ENCODE results near the gene PRPF8. TPM values are rescaled to one million over a fixed set of nuclear protein-coding genes. Genes with fewer than 3 reads are reported as not detected.

Gene PRPF8
- total RNA-seq, 6 experiments from 2014 or later = 224 to 285 (median 248) TPM

DNA sequence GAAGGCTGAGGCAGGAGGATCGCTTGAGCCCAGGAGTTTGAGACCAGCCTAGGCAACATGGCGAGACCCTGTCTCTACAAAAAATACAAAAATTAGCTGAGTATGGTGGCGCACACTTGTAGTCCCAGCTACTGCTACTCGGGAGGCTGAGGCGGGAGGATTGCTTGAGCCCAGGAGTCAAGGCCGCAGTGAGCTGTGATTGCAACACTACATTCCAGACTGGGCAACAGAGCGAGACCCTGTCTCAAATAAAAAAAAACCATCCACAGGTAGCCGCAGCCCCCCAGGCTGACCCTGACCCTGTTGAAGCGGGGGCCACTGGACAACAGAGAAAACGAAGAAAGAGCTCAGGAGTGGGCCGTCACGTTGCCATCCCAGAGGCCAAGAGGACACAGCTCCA lies 60.0 kb downstream of the PRPF8 start:
- Mint-ChIP-seq H3K4me1 (ENCODE audit: low read depth) (peaks cover 19% of the 10 kb centered on the region), H3K4me3 (no peak overlapping the region), H3K27ac (no peak overlapping the region), H3K36me3 (ENCODE audit: low read depth) (no peaks in the 10 kb centered on the region), H3K27me3 (ENCODE audit: insufficient read depth) (peaks cover 21% of the 10 kb centered on the region), H3K9me3 (no peaks in the 10 kb centered on the region)
- TF ChIP-seq, protein P1, sequence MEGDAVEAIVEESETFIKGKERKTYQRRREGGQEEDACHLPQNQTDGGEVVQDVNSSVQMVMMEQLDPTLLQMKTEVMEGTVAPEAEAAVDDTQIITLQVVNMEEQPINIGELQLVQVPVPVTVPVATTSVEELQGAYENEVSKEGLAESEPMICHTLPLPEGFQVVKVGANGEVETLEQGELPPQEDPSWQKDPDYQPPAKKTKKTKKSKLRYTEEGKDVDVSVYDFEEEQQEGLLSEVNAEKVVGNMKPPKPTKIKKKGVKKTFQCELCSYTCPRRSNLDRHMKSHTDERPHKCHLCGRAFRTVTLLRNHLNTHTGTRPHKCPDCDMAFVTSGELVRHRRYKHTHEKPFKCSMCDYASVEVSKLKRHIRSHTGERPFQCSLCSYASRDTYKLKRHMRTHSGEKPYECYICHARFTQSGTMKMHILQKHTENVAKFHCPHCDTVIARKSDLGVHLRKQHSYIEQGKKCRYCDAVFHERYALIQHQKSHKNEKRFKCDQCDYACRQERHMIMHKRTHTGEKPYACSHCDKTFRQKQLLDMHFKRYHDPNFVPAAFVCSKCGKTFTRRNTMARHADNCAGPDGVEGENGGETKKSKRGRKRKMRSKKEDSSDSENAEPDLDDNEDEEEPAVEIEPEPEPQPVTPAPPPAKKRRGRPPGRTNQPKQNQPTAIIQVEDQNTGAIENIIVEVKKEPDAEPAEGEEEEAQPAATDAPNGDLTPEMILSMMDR (IDR thresholded peaks at IDR 0.05) = no peak
- no peak for DNase-seq

- Mint-ChIP-seq H3K27me3 (ENCODE audit: insufficient read depth) (peaks cover 21% of the 10 kb centered on the region), H3K4me3 (no peak overlapping the region), H3K9me3 (no peaks in the 10 kb centered on the region), H3K4me1 (ENCODE audit: low read depth) (peaks cover 21% of the 10 kb centered on the region), H3K27ac (no peak overlapping the region), H3K36me3 (ENCODE audit: low read depth) (no peaks in the 10 kb centered on the region)
- no peak for DNase-seq
- TF ChIP-seq, protein P1 (IDR thresholded peaks at IDR 0.05) = no peak
Observed at GRCh38 chr17:1623057-1623630, 61.5 kb downstream of the PRPF8 start.

DNA sequence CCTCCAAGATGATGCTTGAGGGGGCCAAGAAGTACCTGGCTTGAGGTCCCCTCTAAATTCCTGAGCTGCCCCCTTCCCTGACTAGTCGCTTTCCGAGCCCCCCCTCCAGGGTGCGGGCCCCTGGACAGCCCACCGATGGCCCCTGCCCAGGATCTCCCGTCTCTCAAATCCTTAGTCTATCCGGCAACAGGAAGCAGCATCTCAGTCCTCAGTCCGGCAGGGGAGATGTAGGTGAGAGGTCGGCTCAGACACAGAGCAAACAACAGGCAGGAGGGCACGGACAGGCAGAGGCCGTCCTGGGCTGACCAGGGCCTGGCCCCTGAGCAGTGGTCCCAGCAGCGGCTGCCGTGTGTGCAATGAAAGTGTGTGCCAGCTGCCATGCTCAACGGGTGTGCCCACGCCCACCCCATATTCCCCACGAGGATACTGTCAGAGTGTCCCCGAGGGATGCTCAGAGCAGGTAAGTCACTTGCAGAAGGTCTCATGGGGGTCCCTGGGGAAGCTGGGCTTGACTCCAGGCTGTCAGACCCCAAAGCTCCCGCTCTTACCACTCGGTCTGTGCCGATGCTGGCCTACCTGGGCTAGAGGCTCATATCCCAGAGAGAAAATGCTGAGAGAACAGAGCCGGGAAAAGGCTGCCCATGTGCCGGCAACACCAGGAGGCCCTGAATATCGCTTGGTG lies 63.3 kb downstream of the PRPF8 start:
- Mint-ChIP-seq H3K27me3 (ENCODE audit: insufficient read depth) (peaks cover 13% of the 10 kb centered on the region), H3K27ac (no peak overlapping the region), H3K9me3 (no peaks in the 10 kb centered on the region), H3K4me1 (ENCODE audit: low read depth) (peaks cover 19% of the 10 kb centered on the region), H3K36me3 (ENCODE audit: low read depth) (no peaks in the 10 kb centered on the region), H3K4me3 (no peak overlapping the region)
- TF ChIP-seq, protein P1 (IDR thresholded peaks at IDR 0.05) = no peak
- DNase-seq = no peak

- TF ChIP-seq, protein P1 (IDR thresholded peaks at IDR 0.05) = no peak
- H3K9me3 Mint-ChIP-seq = no peaks in the 10 kb centered on the region
- peaks cover 10% of the 10 kb centered on the region; the same call in 1 of the 2 replicates for H3K4me1 Mint-ChIP-seq (ENCODE audit: low read depth)
- peaks cover 9% of the 10 kb centered on the region for H3K27me3 Mint-ChIP-seq (ENCODE audit: insufficient read depth)
- no peaks in the 10 kb centered on the region for H3K36me3 Mint-ChIP-seq (ENCODE audit: low read depth)
- DNase-seq = no peak
- no peak overlapping the region for H3K27ac Mint-ChIP-seq
- no peak overlapping the region for H3K4me3 Mint-ChIP-seq
Observed at GRCh38 chr17:1620486-1620885, 64.2 kb downstream of the PRPF8 start.

DNA sequence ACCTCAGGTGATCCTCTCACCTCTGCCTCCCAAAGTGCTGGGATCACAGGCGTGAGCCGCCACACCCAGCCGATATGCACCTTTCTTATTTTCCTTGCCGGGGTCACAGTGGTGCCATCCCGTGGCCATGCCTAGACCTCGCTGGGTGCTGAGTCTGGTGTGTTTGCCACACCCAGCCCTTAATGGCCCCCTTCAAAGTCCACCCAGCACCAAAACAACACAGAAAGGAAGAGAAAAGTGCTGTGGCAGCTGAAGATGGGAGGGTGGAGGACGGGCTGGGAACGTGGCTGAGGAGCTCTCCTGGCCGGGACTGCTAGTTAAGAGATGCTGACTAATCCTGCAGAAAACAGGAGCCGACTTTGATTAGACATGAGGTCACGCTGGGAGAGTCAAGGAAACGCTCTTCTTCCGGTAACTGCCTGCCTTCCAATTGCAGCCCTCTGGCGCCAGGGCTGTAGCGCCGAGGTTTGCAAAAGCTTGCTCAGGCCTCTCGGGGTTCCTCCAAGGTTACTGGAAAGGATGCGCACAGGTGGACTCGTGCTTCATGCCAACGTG lies 67.0 kb downstream of the PRPF8 start:
- peaks cover 4% of the 10 kb centered on the region for H3K27me3 Mint-ChIP-seq (ENCODE audit: insufficient read depth)
- H3K4me1 Mint-ChIP-seq (ENCODE audit: low read depth) = peaks cover 9% of the 10 kb centered on the region; the same call in 1 of the 2 replicates
- H3K27ac Mint-ChIP-seq = peak overlapping the region; percentile 71; the same call in 1 of the 2 replicates
- DNase-seq = no peak
- H3K9me3 Mint-ChIP-seq = no peaks in the 10 kb centered on the region
- TF ChIP-seq, protein P1 (IDR thresholded peaks at IDR 0.05) = no peak
- no peak overlapping the region for H3K4me3 Mint-ChIP-seq
- no peaks in the 10 kb centered on the region for H3K36me3 Mint-ChIP-seq (ENCODE audit: low read depth)
